Natural killer cell (primary cell): ENCODE data around the gene PIK3AP1. TPM values are rescaled to one million over a fixed set of nuclear protein-coding genes. Genes with fewer than 3 reads are reported as not detected.

Experiments
- ATAC-seq, 3 donors: fragments of 150-1000 bp in 2 of 3; fragments of 200-7000 bp in 1 of 3; cut with Tn5 transposase; 1 replicate in 1 of 3; 2 replicates in 2 of 3; pipeline ENCODE4 v1.10.0; 2021; ENCODE audit warnings: mild to moderate bottlenecking in 2 of 3, moderate library complexity in 2 of 3
- DNase-seq, 2 donors: peaks; one replicate each; pipeline versions ENCODE4 v3.0.0 to v3.0.0-alpha.2; 2013 to 2021; ENCODE audit warnings: mixed read lengths in 1 of 2
- H3K27ac ChIP-seq: one replicate; pipeline ENCODE4 v1.5.1; 2013; ENCODE audit warnings: mild to moderate bottlenecking, low read length
- H3K27me3 ChIP-seq: one replicate; pipeline ENCODE4 v1.6.1; 2013; ENCODE audit warnings: low read length; ENCODE audit not compliant: control insufficient read depth, insufficient read depth
- H3K36me3 ChIP-seq: one replicate; pipeline ENCODE4 v1.6.1; 2013; ENCODE audit warnings: low read length; ENCODE audit not compliant: control insufficient read depth, insufficient read depth
- H3K4me1 ChIP-seq: one replicate; pipeline ENCODE4 v1.6.1; 2013; ENCODE audit warnings: low read length; ENCODE audit not compliant: control insufficient read depth, insufficient read depth
- H3K4me3 ChIP-seq: one replicate; pipeline ENCODE4 v1.5.1; 2013; ENCODE audit warnings: low read length
- H3K9me3 ChIP-seq: one replicate; pipeline ENCODE4 v1.6.1; 2013; ENCODE audit warnings: low read length; ENCODE audit not compliant: control insufficient read depth, insufficient read depth
- H3K27ac Mint-ChIP-seq, 2 donors: one replicate each; pipeline ENCODE4 v1.8.0; 2022; ENCODE audit warnings: mild to moderate bottlenecking in 2 of 2, mixed read lengths in 2 of 2, moderate library complexity in 1 of 2
- H3K27me3 Mint-ChIP-seq, 2 donors: one replicate each; pipeline ENCODE4 v1.8.0; 2022; ENCODE audit warnings: low read depth in 2 of 2, mixed read lengths in 2 of 2
- H3K36me3 Mint-ChIP-seq: one replicate; pipeline ENCODE4 v1.8.0; 2022; ENCODE audit warnings: mixed read lengths
- H3K4me1 Mint-ChIP-seq, 2 donors: one replicate each; pipeline ENCODE4 v1.8.0; 2022; ENCODE audit warnings: mixed read lengths in 2 of 2
- H3K4me3 Mint-ChIP-seq: one replicate; pipeline ENCODE4 v1.8.0; 2022; ENCODE audit warnings: mild to moderate bottlenecking, moderate library complexity, mixed read lengths
- H3K9me3 Mint-ChIP-seq, 2 donors: one replicate each; pipeline ENCODE4 v1.8.0; 2022; ENCODE audit warnings: mixed read lengths in 2 of 2
- WGBS: methylation state at CpG from one replicate; pipeline ENCODE4 v1.1.7; 2013; ENCODE audit warnings: missing lambda C conversion rate; ENCODE audit not compliant: insufficient coverage; 5-methylcytosine and 5-hydroxymethylcytosine counted together
- intact Hi-C: fragments of 100-400 bp; cut with micrococcal nuclease; formaldehyde crosslinking; loops from one replicate; pipeline ENCODE4 v1.14.2; 2022
- total RNA-seq, 4 donors: library from RNA; stranded (reverse); fragments of 120-200 nt in 1 of 4; gene quantifications; one replicate each; pipeline versions ENCODE4 v1.2.3 to v1.2.4, GENCODE V29; 2013 to 2022
- TF ChIP-seq, protein P1 (sequence below): fragments of 200-600 bp; IDR thresholded peaks from one replicate; pipeline ENCODE4 v1.8.0; 2022; ENCODE audit warnings: antibody characterized with exemption

The PIK3AP1 gene
- total RNA-seq, 3 donors from 2014 or later (not counting 1 experiment from before 2014, with no cell fraction given) = 95.3 to 137 (median 97.1) TPM

DNA sequence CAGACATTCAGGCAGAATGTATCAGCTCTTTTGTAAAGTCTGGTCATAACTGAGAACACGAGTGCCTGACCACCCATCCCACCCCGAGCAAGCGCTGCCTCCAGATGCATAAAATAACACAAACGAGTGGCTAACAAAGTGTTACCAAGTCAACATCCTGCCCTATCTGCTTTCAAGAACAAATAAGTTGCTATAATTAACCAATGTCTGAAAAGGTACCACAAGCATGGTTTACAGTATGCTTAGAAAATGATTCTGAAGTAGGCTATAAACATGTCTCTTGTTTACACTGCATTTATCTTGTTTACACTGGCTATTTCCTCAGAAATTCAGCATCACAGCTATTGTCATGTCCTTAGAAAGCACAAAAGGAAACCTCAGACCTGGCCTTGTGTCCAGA lies 49.5 kb downstream of the PIK3AP1 start:
- WGBS = 10% methylated on average over 4 of the region's 4 CpGs
- H3K4me1 Mint-ChIP-seq = peaks cover 70 to 77% of the 10 kb centered on the region in 2 donors
- no peaks in the 10 kb centered on the region for H3K36me3 Mint-ChIP-seq
- peak overlapping the region; percentile 85 for H3K4me3 Mint-ChIP-seq
- H3K9me3 Mint-ChIP-seq = no peaks in the 10 kb centered on the region
- intact Hi-C loops = loop anchor here (1.0 to 2.0 kb wide), 4 partner anchors 18 to 84 kb away; partner anchors contain the start of gene TM9SF3
- H3K27me3 ChIP-seq = no peaks in the 10 kb centered on the region
- peak; percentile 57 to 59 for DNase-seq
- TF ChIP-seq, protein P1, sequence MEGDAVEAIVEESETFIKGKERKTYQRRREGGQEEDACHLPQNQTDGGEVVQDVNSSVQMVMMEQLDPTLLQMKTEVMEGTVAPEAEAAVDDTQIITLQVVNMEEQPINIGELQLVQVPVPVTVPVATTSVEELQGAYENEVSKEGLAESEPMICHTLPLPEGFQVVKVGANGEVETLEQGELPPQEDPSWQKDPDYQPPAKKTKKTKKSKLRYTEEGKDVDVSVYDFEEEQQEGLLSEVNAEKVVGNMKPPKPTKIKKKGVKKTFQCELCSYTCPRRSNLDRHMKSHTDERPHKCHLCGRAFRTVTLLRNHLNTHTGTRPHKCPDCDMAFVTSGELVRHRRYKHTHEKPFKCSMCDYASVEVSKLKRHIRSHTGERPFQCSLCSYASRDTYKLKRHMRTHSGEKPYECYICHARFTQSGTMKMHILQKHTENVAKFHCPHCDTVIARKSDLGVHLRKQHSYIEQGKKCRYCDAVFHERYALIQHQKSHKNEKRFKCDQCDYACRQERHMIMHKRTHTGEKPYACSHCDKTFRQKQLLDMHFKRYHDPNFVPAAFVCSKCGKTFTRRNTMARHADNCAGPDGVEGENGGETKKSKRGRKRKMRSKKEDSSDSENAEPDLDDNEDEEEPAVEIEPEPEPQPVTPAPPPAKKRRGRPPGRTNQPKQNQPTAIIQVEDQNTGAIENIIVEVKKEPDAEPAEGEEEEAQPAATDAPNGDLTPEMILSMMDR = no peak
- peak overlapping the region; percentile 98 to 99 for H3K27ac Mint-ChIP-seq
- no peaks in the 10 kb centered on the region for H3K27me3 Mint-ChIP-seq
- peaks cover 1% of the 10 kb centered on the region for H3K36me3 ChIP-seq
- H3K27ac ChIP-seq = peak overlapping the region; percentile 94
- H3K9me3 ChIP-seq = no peaks in the 10 kb centered on the region
- peaks cover 79% of the 10 kb centered on the region for H3K4me1 ChIP-seq
- no peak overlapping the region for H3K4me3 ChIP-seq
- ATAC-seq = peak; percentile 54 to 81 (median 78)

DNA sequence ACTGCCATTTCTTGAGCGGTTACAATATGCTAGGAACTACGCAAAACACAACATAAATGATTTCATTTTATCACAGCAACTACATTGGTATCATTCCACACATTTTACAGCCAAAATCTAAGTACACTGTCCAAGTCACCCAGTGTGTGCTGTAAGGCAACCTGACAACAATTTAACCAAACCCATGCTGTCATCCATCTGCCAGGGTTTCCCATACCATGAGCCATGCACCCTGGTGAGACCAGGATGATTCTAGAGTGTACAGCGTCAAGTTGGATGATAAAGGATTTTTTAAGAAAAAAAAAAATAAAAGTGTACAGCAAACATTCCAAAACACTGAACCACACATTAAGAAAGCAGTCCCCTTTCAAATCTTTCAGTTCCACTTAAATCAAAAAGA lies 52.9 kb downstream of the PIK3AP1 start:
- no peak overlapping the region for H3K4me3 Mint-ChIP-seq
- Histone ChIP-seq H3K27ac (no peak overlapping the region), H3K27me3 (no peaks in the 10 kb centered on the region), H3K36me3 (peaks cover 8% of the 10 kb centered on the region), H3K4me3 (no peak overlapping the region), H3K4me1 (peaks cover 53% of the 10 kb centered on the region), H3K9me3 (no peaks in the 10 kb centered on the region)
- intact Hi-C loops = no loop called here
- peak overlapping the region; percentile 60 to 69 for H3K27ac Mint-ChIP-seq
- ATAC-seq = no peak
- TF ChIP-seq, protein P1 = no peak
- H3K9me3 Mint-ChIP-seq = no peaks in the 10 kb centered on the region
- H3K27me3 Mint-ChIP-seq = no peaks in the 10 kb centered on the region
- peaks cover 67 to 75% of the 10 kb centered on the region in 2 donors for H3K4me1 Mint-ChIP-seq
- 94% methylated on average over 2 of the region's 3 CpGs for WGBS
- DNase-seq = no peak
- no peaks in the 10 kb centered on the region for H3K36me3 Mint-ChIP-seq

DNA sequence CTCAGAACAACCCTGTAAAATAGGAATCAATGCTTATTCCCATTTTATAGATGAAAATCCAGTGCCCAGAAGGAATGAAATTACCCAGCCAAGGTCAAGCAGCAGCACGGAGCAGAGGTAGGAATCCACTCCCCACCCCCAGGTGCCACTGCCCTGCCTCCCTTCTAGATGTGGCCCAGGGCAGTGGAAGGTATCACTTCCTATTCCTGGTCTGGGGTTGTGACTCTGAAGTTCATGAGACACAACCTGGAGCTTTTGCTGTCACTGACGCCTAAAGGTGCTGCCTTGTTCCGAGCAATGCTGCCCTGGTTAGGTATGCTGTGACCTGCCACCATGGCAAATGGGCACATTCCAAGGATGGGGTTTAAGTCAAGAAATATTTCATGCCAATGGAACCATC lies 53.6 kb downstream of the PIK3AP1 start:
- no peak overlapping the region for H3K4me3 ChIP-seq
- no peaks in the 10 kb centered on the region for H3K9me3 ChIP-seq
- DNase-seq = no peak
- intact Hi-C loops = no loop called here
- no peak for ATAC-seq
- Mint-ChIP-seq H3K27me3 (no peaks in the 10 kb centered on the region), H3K4me1 (peaks cover 62 to 69% of the 10 kb centered on the region in 2 donors), H3K4me3 (no peak overlapping the region), H3K36me3 (no peaks in the 10 kb centered on the region), H3K9me3 (no peaks in the 10 kb centered on the region), H3K27ac (peak overlapping the region; percentile 60 to 69)
- H3K4me1 ChIP-seq = peaks cover 47% of the 10 kb centered on the region
- TF ChIP-seq, protein P1 = no peak
- WGBS = 64% methylated on average over 3 of the region's 3 CpGs
- peaks cover 8% of the 10 kb centered on the region for H3K36me3 ChIP-seq
- no peaks in the 10 kb centered on the region for H3K27me3 ChIP-seq
- H3K27ac ChIP-seq = no peak overlapping the region

DNA sequence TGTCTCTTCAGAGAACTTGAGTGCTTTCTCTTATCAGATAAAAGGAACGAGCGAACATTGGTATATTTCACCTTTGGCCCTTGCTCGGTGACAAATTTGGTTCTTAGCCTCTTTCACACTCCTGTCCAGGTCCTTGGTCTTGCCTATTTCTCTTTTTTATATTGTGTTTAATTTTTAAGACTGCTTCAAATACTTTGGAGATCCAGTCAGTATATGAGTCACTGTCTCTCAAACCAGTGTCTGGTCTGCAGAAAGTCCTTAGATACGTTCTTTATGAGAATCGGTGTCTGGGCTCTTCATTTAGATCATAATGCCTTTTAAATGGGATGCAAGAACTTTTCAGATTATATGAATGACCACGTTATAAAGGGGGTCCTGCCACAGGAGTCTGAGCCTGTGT lies 55.0 kb downstream of the PIK3AP1 start:
- H3K36me3 ChIP-seq = peaks cover 8% of the 10 kb centered on the region
- H3K27ac ChIP-seq = no peak overlapping the region
- no peak for ATAC-seq
- H3K27me3 ChIP-seq = no peaks in the 10 kb centered on the region
- Mint-ChIP-seq H3K27ac (peak overlapping the region; percentile 70 to 81), H3K27me3 (no peaks in the 10 kb centered on the region), H3K9me3 (no peaks in the 10 kb centered on the region), H3K36me3 (no peaks in the 10 kb centered on the region), H3K4me1 (peaks cover 60 to 68% of the 10 kb centered on the region in 2 donors), H3K4me3 (peak overlapping the region; percentile 15)
- intact Hi-C loops = no loop called here
- H3K4me1 ChIP-seq = peaks cover 33% of the 10 kb centered on the region
- TF ChIP-seq, protein P1 = no peak
- H3K4me3 ChIP-seq = no peak overlapping the region
- DNase-seq = no peak
- no peaks in the 10 kb centered on the region for H3K9me3 ChIP-seq
- WGBS = 83% methylated on average over 6 of the region's 6 CpGs
